ENCODE measurements around the gene NYAP1. TPM values are rescaled to one million over a fixed set of nuclear protein-coding genes. Genes with fewer than 3 reads are reported as not detected.
"Not testable (repeated sequence)": the region's sequence is repeated elsewhere in the genome, so short reads cannot be mapped to it uniquely, and the experiment has no call there.

NYAP1 gene
- total RNA-seq, 3 donors from 2014 or later (not counting 1 experiment from before 2014, with no cell fraction given): 0.12 to 0.13 TPM; not detected in 1

DNA sequence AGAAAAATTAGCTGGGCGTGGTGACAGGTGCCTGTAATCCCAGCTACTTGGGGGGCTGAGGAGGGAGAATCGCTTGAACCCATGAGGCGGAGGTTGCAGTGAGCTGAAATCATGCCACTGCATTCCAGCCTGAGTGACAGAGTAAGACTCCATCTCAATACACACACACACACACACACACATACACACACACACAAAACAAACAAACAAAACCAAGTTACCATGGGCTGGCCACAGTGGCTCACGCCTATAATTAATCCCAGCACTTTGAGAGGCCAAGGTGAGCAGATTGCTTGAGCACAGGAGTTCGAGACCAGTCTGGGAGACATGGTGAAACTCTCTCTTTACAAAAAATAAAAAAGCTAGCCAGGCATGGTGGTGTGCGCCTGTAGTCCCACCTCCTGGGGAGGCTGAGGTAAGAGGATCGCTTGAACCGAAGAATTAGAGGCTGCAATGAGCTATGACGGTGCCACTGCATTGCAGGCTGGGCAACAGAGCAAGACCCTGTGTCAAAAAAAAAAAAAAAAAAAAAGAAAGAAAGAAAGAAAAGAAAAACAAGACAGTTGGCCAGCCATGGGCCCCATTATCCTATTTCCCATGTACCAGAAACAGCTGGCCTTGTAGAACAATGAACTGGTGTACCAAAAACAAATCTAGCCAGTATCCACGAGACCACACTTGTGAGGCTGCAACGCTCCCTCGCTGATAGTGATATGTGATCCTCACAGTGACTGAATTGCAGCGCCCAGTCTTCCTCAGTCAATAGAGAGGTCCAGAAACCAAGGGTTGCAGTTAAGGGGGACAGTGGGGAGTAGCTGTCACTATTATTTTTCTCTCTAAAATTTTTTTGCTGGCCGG lies 48.7 kb downstream of the NYAP1 start:
- Mint-ChIP-seq H3K27me3 (ENCODE audit: low read depth in 2 of 2) (peaks cover 0 to 4% of the 10 kb centered on the region in 2 donors), H3K9me3 (no peaks in the 10 kb centered on the region), H3K4me3 (no peak overlapping the region), H3K27ac (no peak overlapping the region), H3K36me3 (no peaks in the 10 kb centered on the region), H3K4me1 (no peaks in the 10 kb centered on the region)
- DNase-seq: no peak
- H3K9me3 ChIP-seq (ENCODE audit: control insufficient read depth, insufficient read depth, low read length): no peaks in the 10 kb centered on the region
- no peaks in the 10 kb centered on the region for H3K4me1 ChIP-seq (ENCODE audit: control insufficient read depth, insufficient read depth, low read length)
- 95% methylated on average over 14 of the region's 14 CpGs for WGBS (ENCODE audit: insufficient coverage)
- no peaks in the 10 kb centered on the region for H3K27me3 ChIP-seq (ENCODE audit: control insufficient read depth, insufficient read depth, low read length)
- TF ChIP-seq, protein P1, sequence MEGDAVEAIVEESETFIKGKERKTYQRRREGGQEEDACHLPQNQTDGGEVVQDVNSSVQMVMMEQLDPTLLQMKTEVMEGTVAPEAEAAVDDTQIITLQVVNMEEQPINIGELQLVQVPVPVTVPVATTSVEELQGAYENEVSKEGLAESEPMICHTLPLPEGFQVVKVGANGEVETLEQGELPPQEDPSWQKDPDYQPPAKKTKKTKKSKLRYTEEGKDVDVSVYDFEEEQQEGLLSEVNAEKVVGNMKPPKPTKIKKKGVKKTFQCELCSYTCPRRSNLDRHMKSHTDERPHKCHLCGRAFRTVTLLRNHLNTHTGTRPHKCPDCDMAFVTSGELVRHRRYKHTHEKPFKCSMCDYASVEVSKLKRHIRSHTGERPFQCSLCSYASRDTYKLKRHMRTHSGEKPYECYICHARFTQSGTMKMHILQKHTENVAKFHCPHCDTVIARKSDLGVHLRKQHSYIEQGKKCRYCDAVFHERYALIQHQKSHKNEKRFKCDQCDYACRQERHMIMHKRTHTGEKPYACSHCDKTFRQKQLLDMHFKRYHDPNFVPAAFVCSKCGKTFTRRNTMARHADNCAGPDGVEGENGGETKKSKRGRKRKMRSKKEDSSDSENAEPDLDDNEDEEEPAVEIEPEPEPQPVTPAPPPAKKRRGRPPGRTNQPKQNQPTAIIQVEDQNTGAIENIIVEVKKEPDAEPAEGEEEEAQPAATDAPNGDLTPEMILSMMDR (IDR thresholded peaks at IDR 0.05): no peak
- no peak overlapping the region for H3K4me3 ChIP-seq (ENCODE audit: low read length)
- ATAC-seq: no peak
- H3K36me3 ChIP-seq (ENCODE audit: control insufficient read depth, insufficient read depth, low read length): no peaks in the 10 kb centered on the region
- H3K27ac ChIP-seq (ENCODE audit: low read length): no peak overlapping the region
- intact Hi-C loops (cut with micrococcal nuclease): no loop called here

GRCh38 chr7:100535982-100536381 lies 52.3 kb downstream of the NYAP1 start:
- WGBS (ENCODE audit: insufficient coverage): 97% methylated on average over 8 of the region's 9 CpGs
- intact Hi-C loops (cut with micrococcal nuclease); H3K9me3 ChIP-seq (ENCODE audit: control insufficient read depth, insufficient read depth, low read length); H3K36me3 Mint-ChIP-seq; H3K4me3 Mint-ChIP-seq; H3K27me3 ChIP-seq (ENCODE audit: control insufficient read depth, insufficient read depth, low read length); ATAC-seq; H3K27me3 Mint-ChIP-seq (ENCODE audit: low read depth in 2 of 2); H3K27ac ChIP-seq (ENCODE audit: low read length); DNase-seq; H3K36me3 ChIP-seq (ENCODE audit: control insufficient read depth, insufficient read depth, low read length); H3K4me3 ChIP-seq (ENCODE audit: low read length); H3K27ac Mint-ChIP-seq; H3K9me3 Mint-ChIP-seq: not testable (repeated sequence)
- H3K4me1 ChIP-seq (ENCODE audit: control insufficient read depth, insufficient read depth, low read length): peaks cover 18% of the 10 kb centered on the region
- peaks cover 23 to 26% of the 10 kb centered on the region in 2 donors for H3K4me1 Mint-ChIP-seq

DNA sequence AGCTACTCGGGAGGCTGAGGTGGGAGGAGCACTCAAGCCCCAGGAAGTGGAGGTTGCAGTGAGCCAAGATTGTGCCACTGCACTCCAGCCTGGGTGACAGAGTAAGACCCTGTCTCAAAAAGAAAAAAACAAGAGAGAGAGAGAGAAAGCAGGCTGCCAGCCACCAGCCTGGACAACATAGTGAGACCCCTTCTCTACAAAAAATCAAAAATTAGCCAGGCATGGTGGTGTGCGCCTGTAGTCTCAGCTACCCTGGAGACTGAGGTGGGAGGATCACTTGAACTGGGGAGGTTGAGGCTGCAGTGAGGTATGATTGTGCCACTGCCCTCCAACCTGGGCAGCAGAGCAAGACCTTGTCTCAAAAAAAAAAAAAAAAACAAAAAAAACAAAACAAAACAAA lies 53.0 kb downstream of the NYAP1 start:
- H3K27ac ChIP-seq (ENCODE audit: low read length); H3K9me3 Mint-ChIP-seq; H3K36me3 Mint-ChIP-seq; H3K36me3 ChIP-seq (ENCODE audit: control insufficient read depth, insufficient read depth, low read length); H3K4me3 ChIP-seq (ENCODE audit: low read length); intact Hi-C loops (cut with micrococcal nuclease); ATAC-seq; H3K27ac Mint-ChIP-seq; H3K4me3 Mint-ChIP-seq; H3K9me3 ChIP-seq (ENCODE audit: control insufficient read depth, insufficient read depth, low read length); H3K27me3 Mint-ChIP-seq (ENCODE audit: low read depth in 2 of 2); DNase-seq; H3K27me3 ChIP-seq (ENCODE audit: control insufficient read depth, insufficient read depth, low read length): not testable (repeated sequence)
- WGBS (ENCODE audit: insufficient coverage): 72% methylated on average over 1 of the region's 2 CpGs
- H3K4me1 ChIP-seq (ENCODE audit: control insufficient read depth, insufficient read depth, low read length): peaks cover 22% of the 10 kb centered on the region
- peaks cover 28 to 33% of the 10 kb centered on the region in 2 donors for H3K4me1 Mint-ChIP-seq

- Mint-ChIP-seq H3K27ac (peak overlapping the region; percentile 79 to 90), H3K4me3 (peak overlapping the region; percentile 99), H3K4me1 (peaks cover 41 to 47% of the 10 kb centered on the region in 2 donors), H3K9me3 (no peaks in the 10 kb centered on the region), H3K36me3 (no peaks in the 10 kb centered on the region), H3K27me3 (ENCODE audit: low read depth in 2 of 2) (no peaks in the 10 kb centered on the region)
- intact Hi-C loops (cut with micrococcal nuclease): no loop called here
- peak overlapping the region; percentile 10 for H3K4me3 ChIP-seq (ENCODE audit: low read length)
- TF ChIP-seq, protein P1 (IDR thresholded peaks at IDR 0.05): no peak
- 12% methylated on average over 8 of the region's 8 CpGs for WGBS (ENCODE audit: insufficient coverage)
- DNase-seq (no peak), ATAC-seq (no peak)
- H3K36me3 ChIP-seq (ENCODE audit: control insufficient read depth, insufficient read depth, low read length): no peaks in the 10 kb centered on the region
- peak overlapping the region; percentile 20 for H3K27ac ChIP-seq (ENCODE audit: low read length)
- no peaks in the 10 kb centered on the region for H3K9me3 ChIP-seq (ENCODE audit: control insufficient read depth, insufficient read depth, low read length)
- peaks cover 35% of the 10 kb centered on the region for H3K4me1 ChIP-seq (ENCODE audit: control insufficient read depth, insufficient read depth, low read length)
- H3K27me3 ChIP-seq (ENCODE audit: control insufficient read depth, insufficient read depth, low read length): no peaks in the 10 kb centered on the region
Measured at GRCh38 chr7:100538348-100538653, 54.6 kb downstream of the NYAP1 start.
